Measurements from ENCODE around the gene GALNT10. TPM values are rescaled to one million over a fixed set of nuclear protein-coding genes. Genes with fewer than 3 reads are reported as not detected.

The GALNT10 gene
- total and polyA plus RNA-seq, 2 experiments from 2014 or later = 43.0 to 45.9 TPM

GRCh38 chr5:154324033-154324432, 133.5 kb downstream of the GALNT10 start:
- no peak for TF ChIP-seq EZH2 (IDR thresholded peaks at IDR 0.05; ENCODE audit: borderline replicate concordance)
- TF ChIP-seq EZH2phosphoT487 (IDR thresholded peaks at IDR 0.05; ENCODE audit: low read depth, severe bottlenecking, unreplicated experiment) = no peak
- TF ChIP-seq, protein P1, sequence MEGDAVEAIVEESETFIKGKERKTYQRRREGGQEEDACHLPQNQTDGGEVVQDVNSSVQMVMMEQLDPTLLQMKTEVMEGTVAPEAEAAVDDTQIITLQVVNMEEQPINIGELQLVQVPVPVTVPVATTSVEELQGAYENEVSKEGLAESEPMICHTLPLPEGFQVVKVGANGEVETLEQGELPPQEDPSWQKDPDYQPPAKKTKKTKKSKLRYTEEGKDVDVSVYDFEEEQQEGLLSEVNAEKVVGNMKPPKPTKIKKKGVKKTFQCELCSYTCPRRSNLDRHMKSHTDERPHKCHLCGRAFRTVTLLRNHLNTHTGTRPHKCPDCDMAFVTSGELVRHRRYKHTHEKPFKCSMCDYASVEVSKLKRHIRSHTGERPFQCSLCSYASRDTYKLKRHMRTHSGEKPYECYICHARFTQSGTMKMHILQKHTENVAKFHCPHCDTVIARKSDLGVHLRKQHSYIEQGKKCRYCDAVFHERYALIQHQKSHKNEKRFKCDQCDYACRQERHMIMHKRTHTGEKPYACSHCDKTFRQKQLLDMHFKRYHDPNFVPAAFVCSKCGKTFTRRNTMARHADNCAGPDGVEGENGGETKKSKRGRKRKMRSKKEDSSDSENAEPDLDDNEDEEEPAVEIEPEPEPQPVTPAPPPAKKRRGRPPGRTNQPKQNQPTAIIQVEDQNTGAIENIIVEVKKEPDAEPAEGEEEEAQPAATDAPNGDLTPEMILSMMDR (IDR thresholded peaks at IDR 0.05; ENCODE audit: poor library complexity) = no peak
- H3K27me3 ChIP-seq = no peaks in the 10 kb centered on the region
- no peak overlapping the region for H3K4me2 ChIP-seq
- H3K4me1 ChIP-seq (ENCODE audit: insufficient read depth) = no peaks in the 10 kb centered on the region
- no peaks in the 10 kb centered on the region for H3K36me3 ChIP-seq (replicated peaks; ENCODE audit: insufficient read depth, low read depth)
- no peak for DNase-seq (ENCODE audit: low spot score)
- no peak overlapping the region for H2AFZ ChIP-seq
- H3K27ac ChIP-seq = no peak overlapping the region
- H3K9me2 ChIP-seq (replicated peaks; ENCODE audit: insufficient read depth) = no peaks in the 10 kb centered on the region
- WGBS (ENCODE audit: low lambda C conversion rate, missing lambda C conversion rate) = 89% methylated on average over 2 of the region's 2 CpGs
- H3K4me3 ChIP-seq = no peak overlapping the region
- no peaks in the 10 kb centered on the region for H3K9me3 ChIP-seq (ENCODE audit: low read depth)
- no peaks in the 10 kb centered on the region for H3K79me2 ChIP-seq
- H4K20me1 ChIP-seq (ENCODE audit: insufficient read depth, poor library complexity, severe bottlenecking) = no peaks in the 10 kb centered on the region

- H3K9me2 ChIP-seq (replicated peaks; ENCODE audit: insufficient read depth) = no peaks in the 10 kb centered on the region
- no peak overlapping the region for H3K4me3 ChIP-seq
- H3K4me2 ChIP-seq = no peak overlapping the region
- H3K27me3 ChIP-seq = no peaks in the 10 kb centered on the region
- H2AFZ ChIP-seq = no peak overlapping the region
- H3K9me3 ChIP-seq (ENCODE audit: low read depth) = no peaks in the 10 kb centered on the region
- DNase-seq (ENCODE audit: low spot score) = no peak
- no peaks in the 10 kb centered on the region for H4K20me1 ChIP-seq (ENCODE audit: insufficient read depth, poor library complexity, severe bottlenecking)
- 88% methylated on average over 1 of the region's 1 CpG for WGBS (ENCODE audit: low lambda C conversion rate, missing lambda C conversion rate)
- H3K4me1 ChIP-seq (ENCODE audit: insufficient read depth) = no peaks in the 10 kb centered on the region
- H3K27ac ChIP-seq = no peak overlapping the region
- no peaks in the 10 kb centered on the region for H3K36me3 ChIP-seq (replicated peaks; ENCODE audit: insufficient read depth, low read depth)
- TF ChIP-seq EZH2phosphoT487 (IDR thresholded peaks at IDR 0.05; ENCODE audit: low read depth, severe bottlenecking, unreplicated experiment) (no peak), EZH2 (IDR thresholded peaks at IDR 0.05; ENCODE audit: borderline replicate concordance) (no peak)
- TF ChIP-seq, protein P1 (IDR thresholded peaks at IDR 0.05; ENCODE audit: poor library complexity) = no peak
- H3K79me2 ChIP-seq = no peaks in the 10 kb centered on the region
Observed at GRCh38 chr5:154325566-154325965, 135.0 kb downstream of the GALNT10 start.

DNA sequence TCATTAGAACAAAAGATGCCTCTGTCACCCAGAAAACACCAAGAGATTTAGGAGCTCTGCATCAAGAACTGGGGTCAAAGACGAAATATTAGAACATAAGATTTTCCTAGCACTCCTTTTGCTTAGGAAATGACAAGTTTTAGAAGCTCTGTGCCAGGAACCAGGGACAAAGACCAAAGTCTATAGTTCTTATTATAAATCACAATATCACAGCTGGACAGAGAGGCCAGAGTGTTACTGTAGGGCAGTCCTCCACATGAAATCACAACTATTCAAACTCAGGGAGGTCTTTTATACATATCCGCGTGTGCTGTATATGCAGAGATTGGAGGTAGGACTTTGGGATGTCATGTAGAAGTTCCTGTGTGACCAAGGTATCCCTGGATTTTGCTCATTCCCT, 138.5 kb downstream of the GALNT10 start:
- Histone ChIP-seq H3K9me2 (replicated peaks; ENCODE audit: insufficient read depth) (no peaks in the 10 kb centered on the region), H3K27me3 (no peaks in the 10 kb centered on the region), H3K4me2 (no peak overlapping the region), H3K9me3 (ENCODE audit: low read depth) (no peaks in the 10 kb centered on the region), H3K27ac (no peak overlapping the region), H3K4me1 (ENCODE audit: insufficient read depth) (no peaks in the 10 kb centered on the region), H3K79me2 (no peaks in the 10 kb centered on the region), H3K4me3 (no peak overlapping the region), H4K20me1 (ENCODE audit: insufficient read depth, poor library complexity, severe bottlenecking) (no peaks in the 10 kb centered on the region), H3K36me3 (replicated peaks; ENCODE audit: insufficient read depth, low read depth) (no peaks in the 10 kb centered on the region), H2AFZ (no peak overlapping the region)
- TF ChIP-seq, protein P1 (IDR thresholded peaks at IDR 0.05; ENCODE audit: poor library complexity) = no peak
- TF ChIP-seq EZH2 (IDR thresholded peaks at IDR 0.05; ENCODE audit: borderline replicate concordance) (no peak), EZH2phosphoT487 (IDR thresholded peaks at IDR 0.05; ENCODE audit: low read depth, severe bottlenecking, unreplicated experiment) (no peak)
- DNase-seq (ENCODE audit: low spot score) = no peak
- 97% methylated on average over 3 of the region's 3 CpGs for WGBS (ENCODE audit: low lambda C conversion rate, missing lambda C conversion rate)
